Endometrial microvascular endothelial cells (primary cell): ENCODE results near the gene LILRB3. TPM values are rescaled to one million over a fixed set of nuclear protein-coding genes. Genes with fewer than 3 reads are reported as not detected.
"Not testable (repeated sequence)": the region's sequence is repeated elsewhere in the genome, so short reads cannot be mapped to it uniquely, and the experiment has no call there.

Source experiments
- in situ Hi-C: cut with HindIII; loops from 2 replicates; pipeline ENCODE4 v1.10.0; 2017; ENCODE audit warnings: low sequenced_read_pairs, low pct_unique_long_range_greater_than_20kb; ENCODE audit errors: inconsistent ontology term
- total RNA-seq: library from RNA; depleted of rRNA; stranded (reverse); fragments of >200 nt; gene quantifications from one replicate; pipeline ENCODE4 v1.2.3, GENCODE V29; 2015; ENCODE audit errors: inconsistent ontology term

Gene LILRB3
- total RNA-seq, 1 donor from 2014 or later = not detected

- in situ Hi-C loops = no loop called here
These were observed 23.1 kb upstream of the LILRB3 start for GRCh38 chr19:54245936-54246335.

- in situ Hi-C loops = not testable (repeated sequence)
These were observed 21.0 kb upstream of the LILRB3 start for GRCh38 chr19:54243809-54244208.

GRCh38 chr19:54242646-54243045, 19.8 kb upstream of the LILRB3 start, which contains the start of gene LILRA6:
Gene LILRA6 (minus strand): TSS chr19:54242790.
- in situ Hi-C loops = not testable (repeated sequence)

GRCh38 chr19:54242234-54242633, 19.4 kb upstream of the LILRB3 start:
- in situ Hi-C loops = not testable (repeated sequence)

GRCh38 chr19:54240372-54241336, 17.8 kb upstream of the LILRB3 start:
- in situ Hi-C loops = not testable (repeated sequence)

- in situ Hi-C loops = not testable (repeated sequence)
These were observed 16.9 kb upstream of the LILRB3 start for GRCh38 chr19:54239491-54240371.

- in situ Hi-C loops = no loop called here
These were observed 11.1 kb upstream of the LILRB3 start for GRCh38 chr19:54233941-54234340.

GRCh38 chr19:54231077-54231931, 8.5 kb upstream of the LILRB3 start:
- in situ Hi-C loops = no loop called here

GRCh38 chr19:54230031-54230430, 7.2 kb upstream of the LILRB3 start:
- in situ Hi-C loops = no loop called here

- in situ Hi-C loops = no loop called here
These were observed 6.3 kb upstream of the LILRB3 start for GRCh38 chr19:54229146-54229545.

GRCh38 chr19:54224619-54225018, 1.8 kb upstream of the LILRB3 start:
- in situ Hi-C loops = not testable (repeated sequence)

- in situ Hi-C loops = not testable (repeated sequence)
These were observed 1.1 kb upstream of the LILRB3 start for GRCh38 chr19:54223937-54224281.

- in situ Hi-C loops = not testable (repeated sequence)
These were observed 600 bp upstream of the LILRB3 start for GRCh38 chr19:54223277-54223936.

GRCh38 chr19:54221947-54222346, 860 bp downstream of the LILRB3 start:
- in situ Hi-C loops = not testable (repeated sequence)

- in situ Hi-C loops = not testable (repeated sequence)
These were observed 3.1 kb downstream of the LILRB3 start for GRCh38 chr19:54219702-54220101.

- in situ Hi-C loops = no loop called here
These were observed 3.7 kb downstream of the LILRB3 start for GRCh38 chr19:54218960-54219661.

- in situ Hi-C loops = no loop called here
These were observed 4.5 kb downstream of the LILRB3 start for GRCh38 chr19:54218259-54218658.
